Head of caudate nucleus (tissue), 42 donors: Measurements from ENCODE around the gene LINC00237.

Experiments
- DNase-seq, 42 donors: peaks; one replicate each; pipeline versions ENCODE4 v3.0.0 to v3.0.0-alpha.2; 2020 to 2021; ENCODE audit warnings: mixed read lengths in 7 of 42
- intact Hi-C: fragments of 100-400 bp; cut with DNase I; formaldehyde crosslinking; loops from one replicate; pipeline ENCODE4 v1.15.0; 2022

LINC00237 gene

DNA sequence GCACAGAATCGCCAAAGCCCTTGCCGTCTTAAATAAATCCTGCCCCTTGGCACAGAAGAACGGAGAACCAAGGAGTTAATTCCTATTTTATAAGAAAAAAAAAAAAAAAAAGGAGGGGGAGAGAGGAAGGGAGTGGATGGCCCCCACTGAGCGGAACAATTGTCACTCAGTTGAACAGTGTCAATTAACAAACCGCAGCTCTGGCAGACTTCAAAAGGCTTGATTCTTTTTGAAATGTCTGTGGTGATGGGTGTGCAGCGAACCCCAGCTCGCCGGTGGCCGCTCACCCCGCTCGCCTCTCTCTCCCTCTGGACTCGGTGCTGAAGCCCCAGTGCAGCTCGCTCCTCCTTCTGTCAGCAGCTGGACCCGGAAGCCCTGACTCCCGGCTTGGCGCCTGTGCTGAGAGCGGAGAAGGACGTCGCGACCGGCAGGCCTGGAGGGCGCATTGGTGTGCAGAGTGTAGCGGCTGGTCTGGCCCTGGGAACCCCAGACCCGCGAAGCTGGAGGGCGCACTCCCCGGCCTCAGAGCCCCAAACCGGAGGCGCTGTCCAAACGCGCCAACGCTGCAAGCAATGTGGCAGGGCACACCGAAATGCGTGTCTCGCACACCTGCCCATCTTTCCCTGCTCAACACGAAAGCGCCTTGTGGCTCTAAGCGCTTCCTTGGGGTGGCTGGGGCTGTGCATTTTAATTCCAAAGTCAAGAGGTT, 3.4 kb downstream of the LINC00237 start:
- peak; percentile 9 to 87 (median 70) for DNase-seq
- intact Hi-C loops: no loop called here

DNA sequence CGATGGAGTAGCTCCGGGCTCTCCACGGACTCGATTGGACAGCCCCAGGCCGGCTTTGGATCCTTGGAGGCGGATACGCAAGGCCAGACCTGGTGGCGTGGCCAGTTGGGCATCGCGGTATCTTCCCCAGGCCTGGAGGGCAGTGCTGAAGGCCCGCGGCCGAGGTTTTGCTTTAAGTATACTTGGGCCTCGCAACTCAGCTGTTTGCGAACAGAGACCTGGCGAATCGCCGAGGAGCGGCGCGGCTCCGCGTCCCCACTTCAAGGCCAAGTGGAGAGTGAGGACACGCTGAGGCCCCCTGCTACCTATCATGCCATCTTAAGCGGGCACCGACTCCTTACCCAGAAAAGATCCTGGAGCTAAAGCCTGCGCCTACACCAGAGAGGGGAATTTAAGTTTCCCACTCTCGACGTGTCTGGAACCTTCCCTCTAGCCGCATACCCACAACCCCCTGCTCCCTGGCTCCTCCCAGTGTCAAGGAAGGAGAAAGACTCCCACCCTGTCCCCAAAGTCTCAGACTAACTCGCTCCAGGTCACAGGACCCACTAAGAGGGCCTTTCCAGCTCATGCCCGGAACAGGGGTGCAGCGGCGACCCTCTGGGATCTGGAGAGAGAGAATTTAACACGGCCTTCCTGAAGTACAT, 4.1 kb downstream of the LINC00237 start:
- intact Hi-C loops: no loop called here
- DNase-seq: peak in 38 of 42 donors; percentile 23 to 81 (median 56)

DNA sequence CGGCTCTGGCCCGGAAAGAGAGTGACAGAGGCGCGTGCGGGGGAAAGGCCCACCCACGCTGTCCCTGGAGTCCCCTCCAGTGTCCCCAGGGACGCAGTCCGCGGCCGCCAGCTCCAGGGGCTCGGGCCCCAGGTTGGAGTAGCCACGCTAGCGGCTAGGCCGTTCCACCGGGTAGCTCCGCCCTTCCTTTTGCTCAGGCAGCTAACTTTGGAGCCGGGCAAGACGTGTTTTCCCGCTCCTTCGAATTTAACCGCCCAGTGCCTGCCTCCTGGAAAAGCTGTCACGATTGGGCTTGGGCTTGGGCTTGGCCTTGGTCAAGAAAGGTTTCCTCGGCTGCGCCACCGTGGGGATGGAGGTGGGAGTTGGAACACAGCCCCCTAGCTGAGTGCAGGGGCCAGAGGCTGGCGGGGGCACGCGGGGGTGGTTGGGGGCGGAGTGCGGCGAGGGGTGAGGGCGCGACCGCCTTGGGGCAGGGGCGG, 4.7 kb downstream of the LINC00237 start:
- DNase-seq: peak in 20 of 42 donors; percentile 12 to 71 (median 35)
- intact Hi-C loops: no loop called here

DNA sequence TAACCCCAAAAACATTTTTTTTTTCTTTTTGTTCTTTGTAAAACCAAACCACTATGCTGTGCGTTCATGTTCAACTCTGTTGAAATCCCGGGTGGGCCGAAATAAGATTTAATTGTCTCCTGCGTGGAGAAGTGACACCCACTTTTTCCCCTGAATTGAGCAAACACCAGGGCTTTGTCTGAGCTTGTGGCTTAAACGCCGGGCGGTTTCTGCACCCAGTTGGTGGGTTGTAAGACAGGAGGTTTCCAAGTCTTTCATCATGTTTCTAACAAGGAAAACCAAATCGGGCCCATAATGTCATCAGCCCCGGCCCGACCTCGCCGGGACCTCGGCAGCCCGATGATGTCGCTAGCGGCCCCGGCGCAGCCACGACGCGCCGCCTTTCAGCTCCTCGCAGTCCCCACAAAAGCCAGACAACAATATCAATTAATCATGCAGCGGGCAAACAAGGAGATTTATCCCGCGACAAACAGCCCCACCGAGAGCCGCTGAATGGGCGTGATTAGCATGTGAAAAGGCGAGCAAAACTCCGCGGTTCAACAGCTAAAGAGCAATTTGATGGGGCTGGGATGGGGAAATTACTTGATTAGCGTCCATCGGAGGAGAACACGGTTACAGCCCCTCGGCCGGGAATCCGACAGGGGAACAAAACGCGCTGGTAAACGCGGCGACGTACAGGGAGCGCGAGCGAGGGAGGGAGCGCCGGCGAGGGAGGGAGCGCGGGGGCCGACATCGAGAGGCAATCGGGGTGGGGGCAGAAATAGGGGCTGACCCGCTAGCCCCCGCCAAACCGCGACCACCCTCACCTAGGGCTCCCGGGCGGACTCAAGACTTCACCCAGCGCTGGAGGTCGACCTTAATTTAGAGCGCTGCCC, 5.3 kb downstream of the LINC00237 start:
- intact Hi-C loops: no loop called here
- DNase-seq: peak in 22 of 42 donors; percentile 14 to 69 (median 30)

DNA sequence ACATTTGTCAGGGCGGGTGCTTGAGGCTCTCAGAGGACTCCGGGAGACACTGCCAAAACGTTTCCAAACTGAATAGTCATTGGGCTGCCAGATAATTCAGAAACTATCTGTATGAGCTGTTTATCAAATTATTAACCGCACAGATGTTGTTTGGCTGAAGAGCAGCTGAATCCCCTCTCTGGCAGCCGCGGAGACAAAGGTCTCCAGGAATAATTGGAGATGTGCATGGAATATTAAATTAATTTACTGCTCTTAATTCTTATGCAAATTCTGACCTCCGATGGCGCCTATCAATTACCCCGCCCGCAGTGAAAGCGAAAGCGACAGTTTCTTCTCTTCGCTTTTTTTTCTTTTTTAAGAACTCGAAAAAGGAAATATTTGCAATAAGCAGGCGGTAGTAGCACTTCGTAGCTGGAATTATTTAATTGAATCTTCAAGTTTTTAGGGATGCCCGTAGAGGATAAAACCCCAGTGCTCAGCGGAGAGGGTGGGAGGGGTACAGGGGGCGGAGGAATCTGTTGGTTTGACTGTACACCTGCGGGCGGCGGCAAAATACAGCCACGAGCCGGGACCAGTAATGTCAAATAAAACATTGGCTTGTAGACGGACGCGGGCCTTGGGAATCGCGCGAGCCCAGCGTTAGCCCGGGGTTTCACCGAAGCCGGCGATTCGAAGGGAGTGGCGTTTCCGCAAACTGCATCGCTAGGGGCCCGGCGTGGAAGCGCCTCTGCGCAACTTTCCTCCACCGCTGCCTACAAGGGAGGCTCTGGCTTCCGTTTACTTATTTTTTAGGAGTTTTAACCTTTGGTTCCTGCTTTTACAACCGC, 6.2 kb downstream of the LINC00237 start:
- intact Hi-C loops: no loop called here
- peak in 38 of 42 donors; percentile 13 to 81 (median 48) for DNase-seq

DNA sequence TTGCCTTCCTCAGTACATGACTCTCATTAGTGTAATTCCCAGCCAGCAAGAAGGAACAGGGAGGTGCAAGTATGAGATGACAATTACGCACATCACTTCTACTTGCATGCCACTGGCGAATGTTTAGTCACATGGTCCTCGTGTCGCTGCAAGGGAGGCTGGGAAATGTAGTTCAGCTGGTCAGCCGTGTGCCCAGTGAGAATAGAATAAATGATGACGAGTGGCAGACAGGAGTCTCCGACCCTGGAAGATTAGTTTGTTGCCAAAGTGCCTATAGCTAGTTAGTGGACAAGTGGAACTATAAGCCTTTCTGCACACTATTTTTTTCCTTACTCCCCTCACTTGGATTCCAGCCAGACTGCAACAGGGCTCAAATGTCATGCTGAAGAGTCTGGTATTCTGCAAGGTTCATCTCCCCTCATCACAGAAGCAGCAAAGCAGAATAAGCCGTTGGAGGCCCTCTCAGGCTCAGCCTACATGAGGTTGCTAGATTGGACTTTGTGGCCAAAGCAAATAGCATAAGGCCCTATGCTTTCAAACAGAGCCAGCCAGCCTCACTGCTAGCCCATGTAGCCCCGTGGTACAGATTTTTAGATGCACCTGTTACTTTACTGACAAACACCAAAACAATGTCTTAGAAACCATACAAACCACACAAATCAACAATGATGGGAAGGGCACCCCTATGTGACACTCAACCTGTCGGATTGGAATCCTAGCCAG, 9.7 kb downstream of the LINC00237 start:
- DNase-seq: peak in 40 of 42 donors; percentile 42 to 87 (median 69)
- intact Hi-C loops: no loop called here

DNA sequence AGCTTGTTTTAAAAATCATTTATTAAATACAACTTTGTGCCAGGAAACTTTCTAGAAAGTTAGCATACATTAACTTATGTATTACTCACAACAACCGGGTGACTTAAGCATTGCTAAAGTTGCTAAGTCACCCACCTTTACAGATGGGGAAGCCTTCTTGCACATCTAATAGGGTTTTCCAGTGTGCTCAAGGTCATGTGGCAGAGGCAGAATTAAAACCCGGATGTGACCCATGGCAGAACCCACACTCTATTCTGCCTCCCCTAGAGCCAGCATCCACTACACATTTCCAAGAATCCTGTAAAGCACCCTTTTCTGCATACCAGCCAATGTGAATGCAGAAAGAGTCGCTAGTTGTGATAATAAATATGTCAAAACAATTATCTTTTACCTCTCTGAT, 13.4 kb downstream of the LINC00237 start:
- intact Hi-C loops: no loop called here
- no peak for DNase-seq

DNA sequence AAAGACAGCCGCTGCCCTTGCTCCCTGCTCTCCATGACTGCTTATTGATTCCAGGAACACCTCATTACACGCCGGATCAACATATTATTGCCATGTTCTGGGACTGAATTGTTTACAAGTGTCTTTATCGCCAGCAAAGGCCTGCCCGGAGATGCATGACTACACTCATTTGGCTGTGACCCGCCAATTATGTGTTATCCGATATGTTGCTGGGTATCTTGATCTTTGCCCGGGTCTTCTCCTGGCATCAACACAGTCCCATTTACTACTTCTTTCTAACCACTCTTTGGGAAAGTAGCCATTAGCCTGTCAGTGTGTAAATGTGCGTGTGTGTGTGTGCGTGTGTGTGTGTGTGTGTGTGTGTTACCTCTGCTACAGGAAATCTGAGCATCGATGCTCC, 15.4 kb downstream of the LINC00237 start:
- intact Hi-C loops: no loop called here
- DNase-seq: no peak

DNA sequence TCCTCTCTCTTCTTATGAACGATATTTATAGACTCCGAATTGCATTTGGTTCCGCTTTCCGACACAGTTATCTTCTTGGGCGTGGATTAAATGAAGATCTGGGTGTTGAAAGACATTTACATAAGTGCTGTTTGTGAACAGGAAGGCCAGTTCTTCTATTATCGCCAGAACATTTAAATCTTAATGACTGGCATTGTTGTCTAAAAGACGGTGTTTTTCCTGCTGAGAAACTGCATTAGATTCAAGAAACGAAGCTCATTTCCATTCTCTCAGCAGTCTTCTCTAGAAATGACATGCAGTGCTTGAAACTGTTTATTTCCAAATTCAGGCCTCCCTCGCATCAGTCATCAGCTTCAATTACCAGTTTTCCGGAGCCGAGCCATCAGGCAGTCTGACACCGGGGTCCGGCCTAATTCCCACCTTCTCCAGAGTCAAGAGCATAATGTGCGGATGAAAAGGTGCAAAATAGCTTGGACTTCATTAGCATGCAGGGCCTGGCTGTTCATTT, 16.0 kb downstream of the LINC00237 start:
- DNase-seq: peak in 8 of 42 donors; percentile 17 to 47 (median 30)
- intact Hi-C loops: no loop called here

DNA sequence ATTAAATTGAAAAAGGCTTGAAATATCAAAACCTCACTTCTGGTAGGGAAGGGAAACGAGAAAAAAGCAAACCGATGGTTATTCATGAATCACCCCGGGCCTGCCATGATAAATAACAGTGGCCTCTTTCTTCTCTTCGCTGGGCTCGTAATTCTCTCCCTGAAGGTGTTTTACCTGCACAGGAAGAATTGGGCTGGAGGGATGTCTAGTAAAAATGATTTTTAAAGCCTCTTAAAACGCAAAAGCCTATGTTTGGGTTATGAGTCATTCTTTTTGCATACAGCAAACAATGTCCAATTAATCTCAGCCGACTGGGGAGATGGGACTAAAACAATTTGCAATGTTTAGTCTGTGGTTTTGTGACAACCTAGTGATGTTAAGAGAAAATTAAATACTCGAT, 16.8 kb downstream of the LINC00237 start:
- DNase-seq: no peak
- intact Hi-C loops: no loop called here

- intact Hi-C loops: no loop called here
- DNase-seq: no peak
Measured at GRCh38 chr20:21087862-21088540, 18.2 kb downstream of the LINC00237 start.

DNA sequence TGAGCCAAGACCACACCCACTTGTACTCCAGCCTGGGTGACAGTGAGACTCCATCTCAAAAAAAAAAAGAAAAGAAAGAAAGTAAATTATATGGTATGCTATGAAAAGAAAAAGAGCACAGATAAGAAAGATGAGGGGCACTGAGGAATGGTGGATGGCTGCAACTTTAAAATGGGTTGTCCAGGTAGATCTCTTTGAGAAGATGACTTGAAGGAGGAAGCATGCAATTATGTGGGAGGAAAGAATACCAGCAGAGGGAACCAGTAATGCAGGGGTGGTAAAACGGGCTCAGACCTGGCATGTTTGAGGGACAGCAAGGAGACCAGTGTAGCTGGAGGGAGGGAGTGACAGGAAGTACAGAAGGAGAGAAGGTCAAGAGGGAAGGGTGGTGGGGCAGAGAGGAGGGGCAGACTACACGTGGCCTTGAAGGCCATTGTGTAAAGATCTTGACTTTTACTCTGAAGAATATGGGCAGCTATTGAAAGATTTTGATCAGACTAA, 22.3 kb downstream of the LINC00237 start:
- intact Hi-C loops: no loop called here
- no peak for DNase-seq

GRCh38 chr20:21082584-21082983, 23.6 kb downstream of the LINC00237 start:
- intact Hi-C loops: no loop called here

GRCh38 chr20:21077809-21078345, 28.3 kb downstream of the LINC00237 start:
- no peak for DNase-seq
- intact Hi-C loops: no loop called here

More at GRCh38 chr20:21082584-21082983, 23.6 kb downstream of the LINC00237 start:
- DNase-seq: no peak

DNA sequence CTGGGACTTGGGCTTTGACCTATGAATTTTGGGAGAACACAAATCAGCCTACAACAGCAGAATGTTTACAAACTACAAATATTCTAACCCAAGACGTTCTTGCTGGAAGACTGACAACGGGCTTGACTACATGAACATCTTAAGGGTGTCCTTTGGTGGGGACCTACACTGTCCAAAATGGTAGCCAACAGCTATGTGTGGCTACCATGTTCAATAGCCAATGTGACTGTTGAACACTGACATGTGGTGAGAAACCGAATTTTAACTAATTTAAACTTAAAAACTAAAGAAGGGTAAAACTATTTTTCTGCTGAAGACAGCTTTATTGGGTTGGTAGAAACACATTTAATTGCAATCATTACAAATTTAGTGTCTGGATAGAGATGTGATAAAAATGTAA, 30.1 kb downstream of the LINC00237 start:
- no peak for DNase-seq

GRCh38 chr20:21075471-21075870, 30.7 kb downstream of the LINC00237 start:
- intact Hi-C loops: no loop called here
- no peak for DNase-seq

More for the DNA sequence above, 30.1 kb downstream of the LINC00237 start:
- intact Hi-C loops: no loop called here
